ENCODE data around the gene MAP3K14.

DNA sequence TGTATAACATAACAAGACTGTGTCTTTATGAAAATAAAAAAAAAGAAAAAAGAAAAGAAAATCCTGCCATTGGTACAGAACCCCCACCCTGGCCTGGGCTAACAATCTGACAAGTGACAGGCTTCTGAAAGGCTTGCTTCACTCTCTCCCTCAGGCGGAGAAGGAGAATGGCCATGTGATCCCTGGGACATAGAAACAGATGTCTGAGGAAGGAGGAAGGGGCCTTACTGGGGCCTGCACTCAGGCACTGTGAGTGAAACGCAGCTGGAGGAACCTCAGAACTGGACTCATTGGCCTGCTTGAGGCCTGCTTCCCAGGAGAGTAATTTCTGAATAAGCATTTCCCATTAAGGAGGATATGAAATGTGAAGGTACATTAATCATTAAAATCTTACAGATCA, 17.5 kb downstream of the MAP3K14 start:
- TF ChIP-seq, protein P1, sequence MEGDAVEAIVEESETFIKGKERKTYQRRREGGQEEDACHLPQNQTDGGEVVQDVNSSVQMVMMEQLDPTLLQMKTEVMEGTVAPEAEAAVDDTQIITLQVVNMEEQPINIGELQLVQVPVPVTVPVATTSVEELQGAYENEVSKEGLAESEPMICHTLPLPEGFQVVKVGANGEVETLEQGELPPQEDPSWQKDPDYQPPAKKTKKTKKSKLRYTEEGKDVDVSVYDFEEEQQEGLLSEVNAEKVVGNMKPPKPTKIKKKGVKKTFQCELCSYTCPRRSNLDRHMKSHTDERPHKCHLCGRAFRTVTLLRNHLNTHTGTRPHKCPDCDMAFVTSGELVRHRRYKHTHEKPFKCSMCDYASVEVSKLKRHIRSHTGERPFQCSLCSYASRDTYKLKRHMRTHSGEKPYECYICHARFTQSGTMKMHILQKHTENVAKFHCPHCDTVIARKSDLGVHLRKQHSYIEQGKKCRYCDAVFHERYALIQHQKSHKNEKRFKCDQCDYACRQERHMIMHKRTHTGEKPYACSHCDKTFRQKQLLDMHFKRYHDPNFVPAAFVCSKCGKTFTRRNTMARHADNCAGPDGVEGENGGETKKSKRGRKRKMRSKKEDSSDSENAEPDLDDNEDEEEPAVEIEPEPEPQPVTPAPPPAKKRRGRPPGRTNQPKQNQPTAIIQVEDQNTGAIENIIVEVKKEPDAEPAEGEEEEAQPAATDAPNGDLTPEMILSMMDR (conservative IDR thresholded peaks at IDR 0.05; ENCODE audit: low read depth, low read length) = no peak
- TF ChIP-seq EZH2phosphoT487 (IDR thresholded peaks at IDR 0.05; ENCODE audit: borderline replicate concordance, low read length) = no peak
